GM21786 (cell line): ENCODE results near the gene FSTL4.
"Not testable (repeated sequence)": the region's sequence is repeated elsewhere in the genome, so short reads cannot be mapped to it uniquely, and the experiment has no call there.

ENCODE experiments used
- ATAC-seq: cut with Tn5 transposase; IDR thresholded peaks from one replicate; pipeline ENCODE4 v1.9.1; 2021; ENCODE audit not compliant: unreplicated experiment

The FSTL4 gene

DNA sequence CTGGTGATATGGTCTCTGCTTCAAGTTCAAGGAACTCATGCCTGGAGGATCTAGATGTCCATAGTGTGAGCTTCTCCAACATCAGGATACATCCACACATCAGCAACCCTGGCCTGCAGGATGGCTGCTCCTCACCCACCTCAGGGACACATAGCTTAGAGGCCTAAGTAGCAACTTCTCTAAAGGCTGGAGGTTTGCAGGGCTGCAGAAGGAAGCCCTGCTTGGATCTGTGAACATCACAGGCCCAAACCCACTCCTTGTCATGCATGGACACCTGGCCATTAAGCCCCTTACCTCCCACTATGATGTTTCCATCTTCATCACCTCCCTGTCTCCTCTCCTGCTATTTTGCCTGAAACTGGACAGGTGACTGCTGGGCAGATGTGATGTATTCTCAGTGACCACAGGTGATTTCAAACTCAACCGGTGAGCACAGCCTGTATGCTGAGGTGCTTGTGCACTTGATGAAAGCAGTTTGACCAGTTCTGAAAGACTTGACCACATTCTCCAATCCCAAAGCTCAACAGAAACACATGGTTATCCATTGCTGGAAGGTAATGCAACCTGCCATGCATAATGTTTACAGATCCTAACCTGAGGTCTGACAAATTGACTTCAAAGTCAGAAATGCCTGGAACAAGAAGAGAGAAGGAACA is 205.2 kb downstream of the FSTL4 start:
- no peak for ATAC-seq

DNA sequence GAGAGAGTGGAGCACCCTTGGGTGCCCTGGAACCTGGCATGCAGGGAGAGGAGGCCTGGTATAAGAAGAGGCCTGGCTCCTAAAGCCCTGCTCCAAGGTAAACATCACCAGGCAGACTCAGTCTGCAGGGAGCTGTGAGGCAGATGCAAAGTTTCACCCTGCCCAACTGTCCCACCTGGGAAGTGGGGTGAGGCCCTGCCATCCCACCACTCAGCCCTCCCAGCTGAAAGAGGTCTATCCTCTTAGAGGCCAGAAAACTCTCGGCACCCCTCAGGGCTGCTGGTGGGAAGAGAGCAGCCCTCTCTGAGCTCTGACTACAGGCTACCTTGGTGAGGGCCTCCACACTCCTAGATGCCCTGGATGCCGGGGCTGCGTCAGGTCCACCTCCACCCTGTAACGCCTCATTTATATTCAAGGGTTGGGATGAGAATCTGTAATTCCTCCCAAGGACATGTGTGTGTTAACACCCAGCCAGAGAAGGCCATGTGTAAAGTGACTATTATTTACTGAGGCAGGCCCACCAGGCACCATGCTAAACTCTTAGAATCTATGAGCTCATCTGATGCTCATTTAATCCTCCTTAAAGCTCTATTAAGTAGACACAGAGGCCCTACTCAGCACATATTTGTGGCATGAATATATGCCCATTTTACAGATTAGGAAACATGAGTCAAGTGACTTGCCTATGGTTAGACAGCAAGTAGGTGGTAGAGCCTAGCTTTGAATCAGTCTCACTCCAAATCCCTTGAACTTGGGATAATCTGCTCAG is 205.9 kb downstream of the FSTL4 start:
- ATAC-seq, result no peak

DNA sequence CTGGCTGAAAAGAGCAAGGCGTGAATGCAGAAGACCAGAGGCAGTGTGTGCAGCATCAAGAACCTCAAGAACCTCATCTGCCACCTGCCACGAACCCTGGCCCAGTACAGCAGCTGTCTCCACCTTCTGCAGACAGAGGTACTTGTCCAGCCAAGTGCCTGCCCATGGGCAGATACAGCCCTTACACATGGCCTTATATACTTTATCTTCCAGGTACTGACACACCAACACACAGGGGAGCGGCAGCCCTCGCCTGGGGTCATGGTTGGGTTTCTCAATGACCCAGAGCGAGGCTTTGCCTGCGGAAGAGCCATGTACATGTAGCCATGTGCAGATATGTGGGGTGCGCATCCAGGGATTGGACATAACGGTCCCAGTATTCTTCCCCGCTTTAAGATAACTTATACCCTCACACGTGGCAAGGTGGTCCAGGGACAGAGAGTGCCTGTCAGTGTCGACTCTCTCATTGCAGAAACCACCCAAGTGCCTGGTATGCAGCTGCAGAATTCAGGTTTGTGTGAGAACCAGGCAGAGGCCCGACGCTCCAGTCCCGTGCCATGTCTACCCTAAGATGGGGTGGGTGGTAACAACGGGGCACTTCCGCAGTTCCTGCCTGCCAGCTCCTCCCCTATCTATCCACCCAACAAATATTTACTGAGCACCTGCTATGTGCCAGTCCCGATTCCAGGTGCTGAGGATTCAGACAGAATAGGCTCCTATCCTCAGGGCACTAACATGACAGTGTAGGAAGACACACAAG is 206.9 kb downstream of the FSTL4 start:
- no peak for ATAC-seq

DNA sequence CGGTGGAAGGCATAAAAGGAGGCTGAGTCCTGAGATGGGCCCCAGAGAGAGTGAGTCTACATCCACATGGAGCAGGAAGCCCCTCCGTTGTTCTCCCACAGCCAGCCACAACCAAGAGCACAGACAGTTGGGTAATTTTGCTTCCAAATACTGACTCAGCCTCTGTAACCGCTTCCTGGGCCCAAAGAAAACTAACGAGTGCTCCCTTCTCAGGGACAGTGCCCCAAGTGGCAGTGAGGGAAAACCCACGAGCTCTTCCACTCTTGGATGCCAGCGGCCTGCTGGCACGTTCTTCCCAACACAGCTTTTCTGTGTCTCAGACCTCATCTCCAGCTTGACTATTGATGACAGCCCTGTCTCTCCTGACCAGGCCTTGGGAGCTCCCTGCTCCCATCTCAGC is 207.6 kb downstream of the FSTL4 start:
- no peak for ATAC-seq

DNA sequence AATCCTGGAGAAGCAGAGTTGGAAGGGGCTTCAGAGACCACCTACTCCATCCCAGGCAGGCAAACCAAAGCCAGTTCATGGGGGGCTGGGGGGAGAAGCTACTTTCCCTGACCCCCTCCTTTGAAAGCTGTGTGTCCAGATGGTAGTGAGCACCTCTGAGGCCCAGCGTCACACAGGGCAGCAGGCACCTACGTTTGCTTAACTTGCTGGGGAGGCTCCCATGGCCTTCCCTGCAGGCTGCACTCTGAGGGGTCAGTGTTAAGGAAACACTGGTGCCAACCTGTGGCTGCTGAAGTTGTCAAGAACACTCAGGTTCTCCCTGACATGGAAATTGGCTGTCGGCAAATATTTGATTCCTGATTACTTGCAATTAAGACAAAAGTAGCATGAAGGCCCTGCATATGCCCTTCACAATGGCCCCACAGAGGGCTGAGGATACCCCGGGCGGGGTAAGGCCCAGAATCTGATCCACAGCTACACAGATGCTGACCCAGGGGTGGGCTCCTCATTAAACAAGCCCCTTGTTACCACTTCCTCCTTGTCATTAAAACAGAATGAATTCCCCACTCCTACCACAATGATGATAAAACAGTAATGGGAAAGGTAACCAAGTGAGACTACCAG is 208.5 kb downstream of the FSTL4 start:
- no peak for ATAC-seq

GRCh38 chr5:133402775-133403174 is 209.6 kb downstream of the FSTL4 start:
- no peak for ATAC-seq

- ATAC-seq, result no peak
Measured at GRCh38 chr5:133401731-133402347, 210.5 kb downstream of the FSTL4 start.

- no peak for ATAC-seq
Measured at GRCh38 chr5:133400831-133401351, 211.4 kb downstream of the FSTL4 start.

GRCh38 chr5:133400120-133400519 is 212.2 kb downstream of the FSTL4 start:
- ATAC-seq, result no peak

- no peak for ATAC-seq
Measured at GRCh38 chr5:133399247-133399891, 213.0 kb downstream of the FSTL4 start.

DNA sequence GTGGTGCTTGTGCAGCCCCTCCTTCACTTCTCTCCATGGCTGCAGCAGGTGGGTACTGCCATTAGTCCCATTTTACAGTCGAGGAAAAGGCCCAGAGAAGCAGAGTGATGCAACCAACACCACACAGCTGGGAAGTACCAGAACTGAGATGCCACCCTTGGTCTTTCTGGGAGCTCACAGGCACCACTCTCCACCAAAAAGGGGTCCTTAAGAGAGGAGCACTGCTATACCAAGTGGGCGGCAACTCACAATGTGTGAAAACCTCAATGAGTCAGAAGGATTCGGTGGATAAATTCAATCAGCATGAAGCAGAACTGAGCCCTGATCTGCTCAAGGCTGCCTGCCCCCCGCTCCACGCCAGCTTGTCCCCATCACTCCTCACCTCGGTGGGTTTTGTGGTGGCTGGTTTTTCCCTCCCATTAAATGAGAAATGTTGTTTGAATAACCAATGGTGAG is 213.7 kb downstream of the FSTL4 start:
- peak; percentile 67 for ATAC-seq

DNA sequence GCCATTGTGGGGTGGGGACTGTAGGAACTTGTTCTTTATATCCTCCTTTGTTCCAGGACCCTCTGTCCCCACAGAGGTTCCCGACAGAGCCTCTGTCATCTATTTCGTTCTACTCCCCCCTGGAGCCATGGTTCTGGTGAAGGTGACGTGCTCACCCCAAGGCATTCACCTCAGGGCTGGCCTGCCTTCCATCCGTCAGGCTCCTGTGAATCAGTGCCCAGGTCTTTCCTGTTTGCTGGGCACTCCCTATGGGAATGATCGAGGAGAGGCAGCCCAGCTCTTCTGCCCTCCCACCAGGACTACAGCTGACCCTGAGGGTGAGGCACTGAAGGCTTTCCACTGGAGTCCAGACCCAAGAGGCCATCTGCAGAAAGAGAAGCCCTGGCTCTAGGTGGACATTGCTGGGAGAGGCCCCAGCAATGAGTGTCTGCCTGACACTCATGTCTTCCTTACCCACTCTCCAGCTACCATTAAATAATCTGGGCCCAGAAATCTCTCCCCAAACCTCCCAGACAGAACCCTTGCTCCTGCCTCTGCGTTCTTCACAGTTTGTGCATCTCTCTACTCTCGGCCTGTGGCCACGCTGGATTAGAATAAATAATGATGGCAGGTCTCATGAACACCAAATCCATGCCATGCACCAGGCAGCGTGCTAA is 214.2 kb downstream of the FSTL4 start:
- ATAC-seq, result no peak

DNA sequence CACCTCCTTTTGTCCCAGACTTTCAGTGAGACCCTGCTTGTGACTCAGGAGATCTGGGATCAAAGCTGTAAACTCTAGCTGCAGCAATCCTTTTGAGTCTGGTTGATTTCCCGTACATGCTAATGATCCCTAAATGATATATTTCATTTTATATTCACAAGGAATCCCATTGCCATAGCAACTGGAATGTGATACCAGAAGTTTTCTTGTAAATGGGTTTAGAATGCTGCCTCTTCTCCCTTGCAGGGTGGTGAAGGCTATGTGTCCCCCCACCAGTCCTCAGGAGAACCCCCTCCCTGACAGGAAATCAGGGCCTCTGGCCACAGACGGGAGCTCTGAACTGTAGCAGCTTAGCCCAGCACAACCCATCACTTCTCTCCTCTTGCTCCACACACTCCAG is 215.0 kb downstream of the FSTL4 start:
- no peak for ATAC-seq

DNA sequence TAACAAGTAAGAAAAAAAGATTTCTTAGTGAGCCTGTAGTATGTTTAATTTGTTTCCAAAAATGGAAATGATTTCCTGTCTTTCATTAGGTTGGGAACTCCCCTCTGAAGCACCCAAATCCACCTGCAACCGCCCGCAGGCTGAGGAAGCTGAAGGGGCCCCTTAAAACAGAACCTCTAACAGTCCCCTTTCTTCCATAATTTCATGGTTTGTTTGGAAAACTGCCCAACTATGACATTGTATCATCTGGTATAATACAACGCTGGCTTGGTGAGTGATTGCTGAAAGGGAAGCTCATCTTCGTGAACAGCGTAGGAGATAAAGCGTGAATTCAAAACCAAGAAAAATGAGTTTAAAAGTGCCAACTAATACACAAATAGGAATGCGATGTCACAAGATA is 215.5 kb downstream of the FSTL4 start:
- ATAC-seq, result no peak

DNA sequence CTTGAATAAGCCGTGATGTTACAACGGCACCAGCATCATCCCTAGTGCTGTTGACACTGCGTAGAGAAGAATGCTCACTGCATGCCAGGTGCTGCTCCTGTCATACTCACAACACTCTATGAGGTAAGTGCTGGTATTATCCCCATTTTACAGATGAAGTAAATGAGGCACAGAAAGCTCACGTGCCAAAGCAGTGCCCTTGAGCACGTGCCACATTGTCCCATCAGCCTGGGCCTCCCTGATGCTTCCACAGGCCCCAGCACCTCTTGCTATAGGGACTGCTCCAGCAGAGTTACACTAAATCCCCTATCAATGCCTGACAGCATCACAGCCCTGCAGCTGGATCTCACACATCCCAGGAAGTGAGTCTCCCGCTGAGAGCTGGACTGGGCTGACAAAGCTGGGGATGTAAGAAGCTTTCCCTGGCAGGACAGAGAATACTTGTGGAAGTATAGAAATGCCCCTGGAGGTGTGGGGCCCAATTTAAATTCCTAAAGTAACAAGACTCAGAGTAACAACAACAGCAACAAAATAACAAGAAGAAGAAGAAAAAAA is 216.1 kb downstream of the FSTL4 start:
- no peak for ATAC-seq

- not testable (repeated sequence) for ATAC-seq
Measured at GRCh38 chr5:133395207-133395606, 217.1 kb downstream of the FSTL4 start.

DNA sequence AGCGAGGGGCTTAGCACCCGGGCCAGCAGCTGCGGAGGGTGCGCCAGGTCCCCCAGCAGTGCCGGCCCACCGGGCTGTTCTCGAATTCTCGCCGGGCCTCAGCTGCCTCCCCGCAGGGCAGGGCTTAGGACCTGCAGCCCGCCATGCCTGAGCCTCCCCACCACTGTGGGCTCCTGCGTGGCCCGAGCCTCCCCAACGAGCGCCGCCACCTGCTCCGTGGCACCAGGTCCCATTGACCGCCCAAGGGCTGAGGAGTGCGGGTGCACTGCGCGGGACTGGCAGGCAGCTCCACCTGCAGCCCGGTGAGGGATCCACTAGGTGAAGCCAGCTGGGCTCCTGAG is 217.9 kb downstream of the FSTL4 start:
- ATAC-seq, result not testable (repeated sequence)

DNA sequence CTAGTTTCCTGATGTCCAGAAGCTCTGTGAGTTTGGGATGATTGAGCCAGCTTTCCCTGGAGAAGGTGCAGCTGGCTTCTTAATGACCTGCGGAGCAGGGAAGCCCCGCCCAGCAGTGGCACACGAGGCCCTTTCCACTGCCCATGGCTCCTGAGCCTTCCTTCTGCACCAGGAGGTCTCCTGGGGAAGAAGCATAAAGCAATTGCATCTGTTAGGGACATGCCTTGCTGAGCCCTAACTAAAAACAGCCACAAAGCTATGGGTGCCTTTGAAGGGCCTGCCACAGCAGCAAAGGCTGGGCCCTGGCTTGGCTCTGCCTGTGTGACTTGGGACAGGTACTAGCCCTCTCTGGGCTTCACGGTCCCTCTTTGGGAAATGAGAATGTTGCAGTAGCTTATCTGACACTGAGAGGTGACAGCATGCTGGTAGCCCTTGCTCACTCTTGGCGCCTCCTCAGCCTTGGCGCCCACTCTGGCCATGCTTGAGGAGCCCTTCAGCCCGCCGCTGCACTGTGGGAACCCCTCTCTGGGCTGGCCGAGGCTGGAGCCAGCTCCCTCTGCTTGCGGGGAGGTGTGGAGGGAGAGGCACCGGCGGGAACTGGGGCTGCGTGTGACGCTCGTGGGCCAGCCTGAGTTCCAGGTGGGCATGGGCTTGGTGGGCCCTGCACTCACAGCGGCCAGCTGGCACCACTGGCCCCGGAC is 218.4 kb downstream of the FSTL4 start:
- no peak for ATAC-seq

DNA sequence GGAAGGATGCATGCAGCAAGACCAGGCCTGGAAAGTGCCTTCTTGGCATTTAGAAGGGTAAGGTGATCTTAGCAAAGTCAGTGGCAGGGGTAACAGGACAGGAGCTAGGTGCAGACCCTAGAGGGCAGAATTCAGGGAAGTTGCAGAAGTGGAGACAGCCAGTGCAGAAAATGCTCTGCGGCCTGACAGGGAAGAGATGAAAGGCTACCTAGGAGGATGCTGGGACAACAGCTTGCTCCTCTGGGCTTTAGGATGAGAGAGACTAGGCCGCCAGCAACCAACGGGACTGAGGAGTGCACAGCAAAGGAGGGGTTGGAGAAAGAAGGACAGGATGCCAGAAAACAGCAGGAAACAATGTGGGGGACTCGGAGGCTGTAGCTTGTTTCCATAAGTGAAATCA is 219.9 kb downstream of the FSTL4 start:
- no peak for ATAC-seq
